GM10266 (cell line): ENCODE data around the gene TASOR2.

Source experiments
- DNase-seq: peaks from one replicate; pipeline ENCODE4 v3.0.0; 2012; ENCODE audit errors: extremely low spot score
- TF ChIP-seq, protein P1 (sequence below): IDR thresholded peaks from 2 replicates; pipeline ENCODE4 v1.5.1; 2012; ENCODE audit warnings: mild to moderate bottlenecking, low read depth; ENCODE audit not compliant: control insufficient read depth, insufficient read depth; ENCODE audit errors: missing control alignments

Gene TASOR2

DNA sequence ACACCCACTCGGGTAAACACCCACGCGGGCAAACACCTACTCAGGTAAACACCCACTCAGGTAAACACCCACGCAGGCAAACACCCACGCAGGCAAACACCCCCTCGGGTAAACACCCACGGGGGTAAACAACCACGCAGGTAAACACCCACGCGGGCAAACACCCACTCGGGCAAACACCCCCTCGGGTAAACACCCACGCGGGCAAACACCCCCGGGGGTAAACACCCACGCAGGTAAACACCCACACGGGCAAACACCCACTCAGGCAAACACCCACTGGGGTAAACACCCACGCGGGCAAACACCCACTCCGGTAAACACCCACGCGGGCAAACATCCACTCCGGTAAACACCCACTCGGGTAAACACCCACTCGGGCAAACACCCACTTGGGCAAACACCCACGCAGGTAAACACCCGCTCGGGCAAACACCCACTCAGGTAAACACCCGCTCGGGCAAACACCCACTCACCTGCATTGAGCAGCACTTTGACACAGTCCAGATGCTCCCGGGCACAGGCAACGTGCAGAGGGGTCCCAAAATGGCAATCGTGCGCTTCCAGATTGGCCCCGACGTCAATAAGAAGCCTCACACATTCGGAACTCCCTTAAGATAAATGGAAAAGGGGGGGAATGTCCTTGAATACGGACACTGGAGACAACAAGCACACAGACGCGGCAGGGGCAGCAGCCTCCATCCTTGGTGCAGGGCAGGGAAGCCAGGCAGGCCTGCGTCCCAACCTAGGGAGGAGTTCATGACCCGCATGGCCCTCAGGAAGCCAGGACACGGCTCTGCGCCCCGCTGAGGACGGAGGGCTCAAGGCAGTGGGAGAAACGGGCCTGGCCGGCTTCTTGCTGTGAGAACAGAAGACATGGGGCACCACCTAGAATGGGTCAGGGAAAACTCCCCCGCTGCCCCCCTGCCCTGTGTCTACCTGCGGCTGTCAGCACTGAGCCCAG lies 35.9 kb upstream of the TASOR2 start:
- DNase-seq = no peak
- TF ChIP-seq, protein P1, sequence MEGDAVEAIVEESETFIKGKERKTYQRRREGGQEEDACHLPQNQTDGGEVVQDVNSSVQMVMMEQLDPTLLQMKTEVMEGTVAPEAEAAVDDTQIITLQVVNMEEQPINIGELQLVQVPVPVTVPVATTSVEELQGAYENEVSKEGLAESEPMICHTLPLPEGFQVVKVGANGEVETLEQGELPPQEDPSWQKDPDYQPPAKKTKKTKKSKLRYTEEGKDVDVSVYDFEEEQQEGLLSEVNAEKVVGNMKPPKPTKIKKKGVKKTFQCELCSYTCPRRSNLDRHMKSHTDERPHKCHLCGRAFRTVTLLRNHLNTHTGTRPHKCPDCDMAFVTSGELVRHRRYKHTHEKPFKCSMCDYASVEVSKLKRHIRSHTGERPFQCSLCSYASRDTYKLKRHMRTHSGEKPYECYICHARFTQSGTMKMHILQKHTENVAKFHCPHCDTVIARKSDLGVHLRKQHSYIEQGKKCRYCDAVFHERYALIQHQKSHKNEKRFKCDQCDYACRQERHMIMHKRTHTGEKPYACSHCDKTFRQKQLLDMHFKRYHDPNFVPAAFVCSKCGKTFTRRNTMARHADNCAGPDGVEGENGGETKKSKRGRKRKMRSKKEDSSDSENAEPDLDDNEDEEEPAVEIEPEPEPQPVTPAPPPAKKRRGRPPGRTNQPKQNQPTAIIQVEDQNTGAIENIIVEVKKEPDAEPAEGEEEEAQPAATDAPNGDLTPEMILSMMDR = no peak

DNA sequence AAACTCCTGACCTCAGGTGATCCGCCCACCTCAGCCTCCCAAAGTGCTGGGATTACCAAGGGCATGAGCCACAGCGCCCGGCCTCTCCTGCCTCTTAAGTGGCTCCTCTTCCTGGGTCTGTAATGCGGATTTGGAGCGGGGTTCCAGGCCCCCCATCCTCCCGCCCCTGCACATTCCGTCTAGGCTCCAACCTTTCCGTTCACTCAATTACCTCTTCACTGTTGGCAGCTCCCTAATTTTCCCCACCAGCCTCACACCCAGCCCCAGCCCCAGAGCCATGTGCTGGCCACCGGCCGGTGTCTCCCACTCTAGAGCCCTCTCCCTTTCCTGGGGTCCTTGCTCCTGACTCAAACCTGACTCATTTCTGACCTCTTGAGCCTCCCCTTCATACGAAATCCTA lies 34.9 kb upstream of the TASOR2 start:
- DNase-seq = no peak
- TF ChIP-seq, protein P1 = no peak

DNA sequence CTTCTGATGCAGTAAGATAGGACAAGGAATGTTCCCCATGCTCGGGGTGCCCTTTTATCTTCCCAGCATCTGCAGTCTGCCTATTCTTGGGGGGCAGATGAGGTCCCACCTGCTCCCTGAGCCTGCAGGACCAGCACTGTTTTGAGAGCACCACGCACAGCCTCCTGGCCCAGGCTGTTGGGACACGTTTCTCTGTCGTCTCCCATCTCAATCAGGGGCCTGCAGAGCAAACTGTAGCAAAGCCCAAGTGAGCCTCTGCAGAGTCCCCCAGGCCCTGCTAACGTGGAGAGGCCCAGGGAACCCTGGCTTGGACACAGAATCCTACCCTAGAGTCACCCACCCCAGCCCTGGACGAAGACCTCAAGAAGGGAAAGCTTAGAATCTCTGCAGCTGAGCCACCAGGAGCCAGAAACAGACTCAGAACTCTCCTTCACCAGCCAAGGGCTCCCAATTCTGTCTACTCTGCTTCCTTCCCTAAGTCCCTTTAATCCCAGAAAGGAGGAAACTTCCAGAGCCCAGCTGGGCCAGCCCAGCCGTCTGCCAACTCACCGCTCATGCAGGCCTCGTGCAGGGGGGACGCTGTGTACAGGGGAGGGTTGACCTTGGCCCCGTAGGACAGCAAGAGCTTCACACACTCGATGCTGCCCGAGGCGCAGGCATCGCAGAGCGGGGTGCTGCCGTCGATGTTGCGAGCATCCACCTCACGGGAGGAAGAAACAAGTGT lies 33.8 kb upstream of the TASOR2 start:
- DNase-seq = no peak
- TF ChIP-seq, protein P1 = no peak

DNA sequence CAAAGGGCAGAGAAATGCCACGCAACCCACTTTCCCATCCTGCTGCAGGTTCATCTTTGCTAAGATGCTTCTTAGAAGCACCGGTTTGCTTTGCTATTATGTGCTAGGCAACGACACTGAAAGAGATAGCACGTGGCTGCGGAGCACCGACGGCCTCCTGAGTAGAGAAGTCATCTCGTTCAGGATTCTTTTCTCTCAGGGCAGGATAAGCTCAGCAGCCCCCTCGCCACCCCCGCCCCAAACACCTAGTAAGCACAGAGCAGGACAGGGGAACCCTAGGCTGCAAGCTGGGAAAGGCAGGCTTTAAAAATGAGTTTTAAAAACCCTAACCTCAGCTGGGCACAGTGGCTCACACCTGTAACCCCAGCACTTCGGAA lies 33.3 kb upstream of the TASOR2 start:
- TF ChIP-seq, protein P1 = no peak
- DNase-seq = no peak

DNA sequence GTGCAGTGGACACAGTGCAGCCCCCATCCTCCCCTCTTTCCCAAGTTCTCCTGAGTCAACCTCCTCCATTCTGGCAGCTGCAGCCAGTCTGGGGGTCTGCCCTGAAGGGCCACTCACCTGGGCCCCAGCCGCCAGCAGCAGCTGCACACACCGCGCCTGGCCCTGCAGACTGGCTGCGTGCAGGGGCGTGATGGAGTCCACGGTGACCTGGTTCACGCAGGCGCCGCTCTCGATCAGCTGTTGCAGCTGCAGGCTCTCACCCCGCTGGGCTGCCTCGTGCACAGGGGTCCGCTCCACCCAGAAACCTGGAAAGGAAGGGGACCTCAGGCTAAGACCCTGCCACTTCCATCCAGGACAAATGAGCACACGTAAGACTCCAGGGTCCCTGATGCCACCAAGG lies 31.9 kb upstream of the TASOR2 start:
- TF ChIP-seq, protein P1 = no peak
- no peak for DNase-seq

DNA sequence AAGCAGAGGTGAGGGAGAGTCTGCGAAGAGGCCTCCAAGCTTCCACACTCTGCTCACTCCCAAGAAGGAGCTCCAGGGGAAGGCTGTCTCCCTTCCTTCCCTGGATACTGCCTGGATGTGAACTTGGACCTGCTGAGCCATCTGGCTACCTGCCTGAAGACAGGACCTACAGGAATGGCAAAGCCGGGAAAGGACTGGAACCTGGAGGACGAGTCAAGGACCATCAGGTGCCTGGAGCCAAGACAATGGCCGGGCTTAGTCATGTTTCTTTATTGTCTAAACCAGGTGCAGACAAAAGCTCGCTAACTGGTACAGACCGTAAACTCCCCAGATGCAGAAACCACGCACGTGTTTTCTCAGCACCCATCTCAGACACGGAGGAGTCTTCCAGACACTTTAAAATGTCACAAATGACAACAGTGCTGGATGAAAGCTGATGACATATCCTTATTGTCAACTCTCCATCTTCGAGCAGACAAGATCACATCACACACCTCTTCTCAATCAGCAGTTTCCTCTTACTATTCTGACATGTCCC lies 30.4 kb upstream of the TASOR2 start:
- TF ChIP-seq, protein P1 = no peak

DNA sequence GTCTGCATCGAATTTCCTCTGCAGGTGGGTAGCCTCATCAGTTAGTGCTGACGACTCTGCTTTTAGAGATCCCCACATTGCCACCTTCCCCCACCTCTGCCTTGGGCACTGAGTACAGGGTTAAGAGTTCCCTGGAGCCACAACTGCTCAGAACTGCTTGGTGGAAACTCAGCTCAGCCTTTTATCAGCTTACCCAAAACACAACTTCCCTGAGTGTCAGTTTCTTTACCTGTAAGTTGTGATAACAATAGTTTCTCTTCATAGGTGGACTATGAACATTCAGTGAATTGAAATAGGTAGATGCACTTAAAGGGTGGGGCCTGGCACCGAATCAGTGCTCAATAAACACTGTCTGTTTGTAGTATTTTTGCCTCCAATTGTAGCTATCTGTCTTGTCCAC lies 29.5 kb upstream of the TASOR2 start:
- DNase-seq = no peak
- TF ChIP-seq, protein P1 = no peak

More for the DNA sequence above, 30.4 kb upstream of the TASOR2 start:
- no peak for DNase-seq
